Stomach (tissue), 9 donors: ENCODE measurements around the gene TMEM178B. TPM values are rescaled to one million over a fixed set of nuclear protein-coding genes. Genes with fewer than 3 reads are reported as not detected.

ENCODE experiments used
- DNase-seq, 2 donors: peaks; one replicate each; pipeline versions ENCODE4 v3.0.0 to v3.0.0-alpha.2; 2013 to 2019
- H3K27ac ChIP-seq, 5 donors: fragments of 200-600 bp in 4 of 5; sonication (generic) in 4 of 5; one replicate each; pipeline ENCODE4 v1.5.1; 2013 to 2019; ENCODE audit warnings: mild to moderate bottlenecking in 1 of 5, moderate library complexity in 1 of 5
- H3K27me3 ChIP-seq, 3 donors: fragments of 200-600 bp; sonication (generic); one replicate each; pipeline ENCODE4 v1.5.1; 2017 to 2019; ENCODE audit warnings: mixed run types in 1 of 3
- H3K36me3 ChIP-seq, 4 donors: fragments of 200-600 bp; sonication (generic); 1 replicate in 3 of 4; 2 replicates in 1 of 4; pipeline ENCODE4 v1.5.1; 2016 to 2019
- H3K4me1 ChIP-seq, 4 donors: fragments of 200-600 bp; sonication (generic); one replicate each; pipeline ENCODE4 v1.5.1; 2016 to 2019
- H3K4me3 ChIP-seq, 4 donors: fragments of 200-600 bp; sonication (generic) in 3 of 4; one replicate each; pipeline ENCODE4 v1.5.1; 2016 to 2019; ENCODE audit warnings: mild to moderate bottlenecking in 1 of 4
- H3K9me3 ChIP-seq, 4 donors: fragments of 200-600 bp; sonication (generic); one replicate each; pipeline ENCODE4 v1.5.1; 2016 to 2019
- CTCF ChIP-seq, 7 experiments: fragments of 450-650 bp in 4 of 7; fragments of 200-600 bp in 3 of 7; sonication (generic) in 3 of 7; IDR thresholded peaks; one replicate each; pipeline ENCODE4 v1.5.1; 2016 to 2019; ENCODE audit warnings: antibody characterized with exemption in 7 of 7, control low read depth in 2 of 7, mild to moderate bottlenecking in 1 of 7
- EP300 ChIP-seq: sonication (generic); formaldehyde crosslinking; IDR thresholded peaks from one replicate; pipeline ENCODE4 v1.6.1; 2017; ENCODE audit warnings: antibody characterized with exemption
- POLR2A ChIP-seq, 4 donors: fragments of 450-650 bp; IDR thresholded peaks; one replicate each; pipeline ENCODE4 v1.6.1; 2016; ENCODE audit warnings: antibody characterized with exemption in 4 of 4, control low read depth in 2 of 4, mild to moderate bottlenecking in 1 of 4, moderate library complexity in 1 of 4
- POLR2AphosphoS5 ChIP-seq, 3 donors: sonication (generic); formaldehyde crosslinking; IDR thresholded peaks; one replicate each; pipeline ENCODE4 v1.6.1; 2016; ENCODE audit warnings: antibody characterized with exemption in 3 of 3
- WGBS, 5 donors: extraction: QIAGEN DNeasy Blood & Tissue Kit in 3 of 5; methylation state at CpG; one replicate each; pipeline versions ENCODE4 v1.1.5 to v1.1.7; 2013 to 2018; 5-methylcytosine and 5-hydroxymethylcytosine counted together
- intact Hi-C: fragments of 100-400 bp; cut with DNase I; formaldehyde crosslinking; loops from one replicate; pipeline ENCODE4 v1.15.1; 2023; ENCODE audit warnings: low total_unique reads
- polyA plus RNA-seq, 3 donors: library from polyadenylated mRNA; stranded (reverse); fragments of 200-250 nt; gene quantifications; one replicate each; pipeline ENCODE4 v1.2.3, GENCODE V29; 2013
- total RNA-seq, 5 donors: library from RNA; depleted of rRNA; stranded (reverse); fragments of >200 nt; gene quantifications; one replicate each; pipeline versions ENCODE4 v1.1.0 to v1.2.3, GENCODE V29; 2014 to 2016
- donor health status: healthy with polysubstance abuse.
- donor health status: Bipolar disorder and iron deficiency.
- donor health status: healthy.

The TMEM178B gene
- total and polyA plus RNA-seq, 8 donors, result under 0.01 to 1.7 (median 0.15) TPM; not detected in 3

- no peak overlapping the region for H3K4me3 ChIP-seq
- peaks cover 0 to 5% (median 0%) of the 10 kb centered on the region in 4 donors for H3K4me1 ChIP-seq
- TF ChIP-seq CTCF (IDR thresholded peaks at IDR 0.05) (no peak), POLR2A (IDR thresholded peaks at IDR 0.05) (no peak), POLR2AphosphoS5 (IDR thresholded peaks at IDR 0.05) (no peak), EP300 (no peak)
- H3K36me3 ChIP-seq, result no peaks in the 10 kb centered on the region
- H3K27me3 ChIP-seq, result no peaks in the 10 kb centered on the region
- H3K9me3 ChIP-seq, result no peaks in the 10 kb centered on the region
- DNase-seq, result no peak
- WGBS, 5 donors, result 58 to 70% (median 64%) methylated on average over 2 of the region's 2 CpGs
- intact Hi-C loops, result no loop called here
- no peak overlapping the region for H3K27ac ChIP-seq
Measured at GRCh38 chr7:141361479-141361878, 287.6 kb downstream of the TMEM178B start.

- no peaks in the 10 kb centered on the region for H3K9me3 ChIP-seq
- no peak overlapping the region for H3K27ac ChIP-seq
- intact Hi-C loops, result no loop called here
- no peak overlapping the region for H3K4me3 ChIP-seq
- TF ChIP-seq POLR2AphosphoS5 (IDR thresholded peaks at IDR 0.05) (no peak), CTCF (IDR thresholded peaks at IDR 0.05) (no peak), EP300 (no peak), POLR2A (IDR thresholded peaks at IDR 0.05) (no peak)
- peaks cover 0 to 5% (median 0%) of the 10 kb centered on the region in 4 donors for H3K4me1 ChIP-seq
- H3K27me3 ChIP-seq, result no peaks in the 10 kb centered on the region
- 85 to 90% (median 88%) methylated on average over 4 of the region's 4 CpGs for WGBS, 5 donors
- no peaks in the 10 kb centered on the region for H3K36me3 ChIP-seq
- DNase-seq, result no peak
Measured at GRCh38 chr7:141361960-141362359, 288.1 kb downstream of the TMEM178B start.

GRCh38 chr7:141362580-141363435, 288.9 kb downstream of the TMEM178B start:
- WGBS, 5 donors, result 67 to 75% (median 74%) methylated on average over 13 of the region's 13 CpGs
- Histone ChIP-seq H3K36me3 (no peaks in the 10 kb centered on the region), H3K9me3 (no peaks in the 10 kb centered on the region), H3K27ac (no peak overlapping the region), H3K27me3 (no peaks in the 10 kb centered on the region), H3K4me3 (no peak overlapping the region), H3K4me1 (peaks cover 0 to 5% (median 0%) of the 10 kb centered on the region in 4 donors)
- intact Hi-C loops, result no loop called here
- TF ChIP-seq POLR2A (IDR thresholded peaks at IDR 0.05) (no peak), EP300 (no peak)
- DNase-seq, result no peak

- Histone ChIP-seq H3K4me1 (peaks cover 0 to 5% (median 0%) of the 10 kb centered on the region in 4 donors), H3K27ac (no peak overlapping the region), H3K9me3 (no peaks in the 10 kb centered on the region), H3K36me3 (no peaks in the 10 kb centered on the region), H3K4me3 (no peak overlapping the region), H3K27me3 (no peaks in the 10 kb centered on the region)
- TF ChIP-seq POLR2A (IDR thresholded peaks at IDR 0.05), result no peak
- TF ChIP-seq POLR2AphosphoS5 (IDR thresholded peaks at IDR 0.05), result no peak
- no peak for TF ChIP-seq CTCF (IDR thresholded peaks at IDR 0.05)
- TF ChIP-seq EP300, result no peak
- 94 to 98% (median 96%) methylated on average over 2 of the region's 2 CpGs for WGBS, 5 donors
- intact Hi-C loops, result no loop called here
- no peak for DNase-seq
Measured at GRCh38 chr7:141363748-141364147, 289.9 kb downstream of the TMEM178B start.
